Mucosa of descending colon (tissue), 3 donors: Measurements from ENCODE around the gene USP36. TPM values are rescaled to one million over a fixed set of nuclear protein-coding genes. Genes with fewer than 3 reads are reported as not detected.

ENCODE experiments used
- ATAC-seq: fragments of 200-7000 bp; cut with Tn5 transposase; one replicate; pipeline ENCODE4 v1.9.1; 2020; ENCODE audit warnings: mild to moderate bottlenecking, moderate library complexity
- DNase-seq, 3 donors: peaks; one replicate each; pipeline ENCODE4 v3.0.0-alpha.2; 2020
- H3K36me3 ChIP-seq: fragments of 200-600 bp; one replicate; pipeline ENCODE4 v1.8.0; 2021; ENCODE audit warnings: low read depth, mild to moderate bottlenecking
- H3K4me1 ChIP-seq: fragments of 200-600 bp; one replicate; pipeline ENCODE4 v1.8.0; 2021; ENCODE audit warnings: low read depth, mild to moderate bottlenecking
- H3K4me3 ChIP-seq: fragments of 200-600 bp; one replicate; pipeline ENCODE4 v1.8.0; 2021; ENCODE audit warnings: mild to moderate bottlenecking
- H3K9me3 ChIP-seq: fragments of 200-600 bp; one replicate; pipeline ENCODE4 v1.8.0; 2021; ENCODE audit warnings: mild to moderate bottlenecking
- intact Hi-C, 2 donors: fragments of 100-400 bp; cut with DNase I in 1 of 2; cut with micrococcal nuclease in 1 of 2; formaldehyde crosslinking; loops; one replicate each; pipeline versions ENCODE4 v1.11.0 to v1.11.1; 2022; cut with DNase I, micrococcal nuclease
- total RNA-seq, 3 donors: library from RNA; stranded (reverse); fragmentation: NEBNext Ultra II Directional in 2 of 3; extraction: Animal tissue kit (Norgen Biotek cat#: 25700) in 2 of 3; gene quantifications; one replicate each; pipeline versions ENCODE4 v1.2.1 to v1.2.4, GENCODE V29; 2021 to 2023
- TF ChIP-seq, protein P1 (sequence below): fragments of 200-600 bp; IDR thresholded peaks from one replicate; pipeline ENCODE4 v1.8.0; 2022; ENCODE audit warnings: antibody characterized with exemption, mild to moderate bottlenecking
- donor health status: DM: no; HTN: no; CAD: no; lungs with moderate emphysema.
- donor health status: DM: no; HTN: no; CAD: no.
- donor health status: DM: no; HTN: yes; CAD: no.

The USP36 gene
- total RNA-seq, 3 donors from 2014 or later: 36.0 to 67.7 (median 41.4) TPM

DNA sequence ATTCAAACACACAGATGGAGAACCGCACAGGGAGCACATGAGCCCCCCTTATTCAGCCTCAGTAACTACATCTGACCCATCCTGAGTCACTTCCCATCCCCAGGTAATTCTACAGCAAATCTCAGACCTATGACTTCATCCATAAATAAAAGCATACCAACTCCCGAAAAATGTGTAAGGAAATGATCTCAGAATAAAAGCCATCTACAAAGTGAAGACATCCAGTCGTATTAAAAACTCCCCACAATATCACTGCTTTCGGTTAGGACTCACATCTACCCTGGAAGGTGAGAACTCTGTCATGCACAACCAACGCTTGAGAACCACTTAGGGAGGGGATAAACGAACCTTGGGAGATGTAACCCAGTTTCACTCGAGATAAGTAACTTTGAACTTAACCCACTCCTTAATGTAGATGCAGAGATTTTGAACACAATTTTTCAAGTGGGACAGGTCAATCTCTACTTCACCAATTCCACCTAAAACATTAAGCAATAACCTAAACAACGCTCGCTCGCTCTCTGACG lies 1.3 kb downstream of the USP36 start:
- Histone ChIP-seq H3K4me1 (peaks cover 13% of the 10 kb centered on the region), H3K9me3 (no peaks in the 10 kb centered on the region), H3K36me3 (peaks cover 14% of the 10 kb centered on the region), H3K4me3 (peak overlapping the region; percentile 78)
- TF ChIP-seq, protein P1, sequence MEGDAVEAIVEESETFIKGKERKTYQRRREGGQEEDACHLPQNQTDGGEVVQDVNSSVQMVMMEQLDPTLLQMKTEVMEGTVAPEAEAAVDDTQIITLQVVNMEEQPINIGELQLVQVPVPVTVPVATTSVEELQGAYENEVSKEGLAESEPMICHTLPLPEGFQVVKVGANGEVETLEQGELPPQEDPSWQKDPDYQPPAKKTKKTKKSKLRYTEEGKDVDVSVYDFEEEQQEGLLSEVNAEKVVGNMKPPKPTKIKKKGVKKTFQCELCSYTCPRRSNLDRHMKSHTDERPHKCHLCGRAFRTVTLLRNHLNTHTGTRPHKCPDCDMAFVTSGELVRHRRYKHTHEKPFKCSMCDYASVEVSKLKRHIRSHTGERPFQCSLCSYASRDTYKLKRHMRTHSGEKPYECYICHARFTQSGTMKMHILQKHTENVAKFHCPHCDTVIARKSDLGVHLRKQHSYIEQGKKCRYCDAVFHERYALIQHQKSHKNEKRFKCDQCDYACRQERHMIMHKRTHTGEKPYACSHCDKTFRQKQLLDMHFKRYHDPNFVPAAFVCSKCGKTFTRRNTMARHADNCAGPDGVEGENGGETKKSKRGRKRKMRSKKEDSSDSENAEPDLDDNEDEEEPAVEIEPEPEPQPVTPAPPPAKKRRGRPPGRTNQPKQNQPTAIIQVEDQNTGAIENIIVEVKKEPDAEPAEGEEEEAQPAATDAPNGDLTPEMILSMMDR: no peak
- no peak for DNase-seq
- intact Hi-C loops: no loop called here
- ATAC-seq: no peak

DNA sequence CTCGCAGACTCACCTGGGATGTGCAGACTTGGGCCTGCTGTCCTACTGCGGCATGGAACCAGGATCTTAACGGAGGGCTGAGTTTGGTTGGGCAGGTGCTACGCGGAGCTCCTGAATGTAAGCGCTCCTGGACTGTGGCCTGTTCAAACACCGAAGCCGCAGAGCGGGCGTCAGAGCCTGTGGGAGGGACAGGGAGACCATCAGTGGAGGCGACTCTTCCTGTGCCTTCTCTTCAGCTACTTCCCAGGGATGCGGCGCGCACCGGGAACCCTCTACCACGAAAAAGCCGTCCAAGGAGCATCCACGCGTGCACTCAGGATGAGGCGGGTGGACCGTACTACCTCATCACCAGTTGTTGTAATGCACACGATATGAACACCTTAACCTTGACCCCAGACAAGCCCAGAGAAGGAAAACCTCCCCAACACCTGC lies 2.0 kb downstream of the USP36 start:
- intact Hi-C loops: no loop called here
- Histone ChIP-seq H3K9me3 (no peaks in the 10 kb centered on the region), H3K4me1 (peaks cover 13% of the 10 kb centered on the region), H3K36me3 (peaks cover 14% of the 10 kb centered on the region), H3K4me3 (no peak overlapping the region)
- TF ChIP-seq, protein P1: no peak
- DNase-seq (peak in 2 of 3 donors; percentile 52 to 58), ATAC-seq (no peak)

DNA sequence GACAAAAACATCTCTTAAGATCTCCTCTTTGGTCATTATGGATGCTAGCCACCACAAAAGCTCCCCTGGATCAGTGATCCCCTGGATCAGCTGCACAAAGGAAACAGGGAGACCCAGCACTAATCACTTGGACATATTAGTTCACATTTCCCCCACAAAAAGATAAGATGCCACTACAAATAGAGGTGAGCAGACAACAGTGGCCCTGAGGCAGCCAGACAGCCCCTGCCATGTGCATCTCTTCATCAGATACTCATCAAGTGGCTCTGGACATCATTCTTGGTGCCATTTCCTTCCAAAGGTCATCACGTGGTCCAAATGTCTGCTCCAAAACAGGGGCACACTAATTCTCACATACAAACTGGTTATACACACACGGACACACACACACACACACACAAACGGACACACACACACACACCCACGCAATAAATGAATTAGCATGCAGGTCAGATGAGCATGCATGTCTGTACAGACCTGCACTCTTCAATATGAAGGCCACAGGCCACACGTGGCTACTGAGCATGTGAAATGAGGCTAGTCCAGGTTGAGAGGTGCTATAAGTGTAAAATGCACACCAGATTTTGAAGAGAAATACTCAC lies 4.1 kb downstream of the USP36 start:
- DNase-seq (no peak), ATAC-seq (no peak)
- Histone ChIP-seq H3K36me3 (peaks cover 14% of the 10 kb centered on the region), H3K9me3 (no peaks in the 10 kb centered on the region), H3K4me3 (no peak overlapping the region), H3K4me1 (peaks cover 13% of the 10 kb centered on the region)
- TF ChIP-seq, protein P1: no peak
- intact Hi-C loops: no loop called here

DNA sequence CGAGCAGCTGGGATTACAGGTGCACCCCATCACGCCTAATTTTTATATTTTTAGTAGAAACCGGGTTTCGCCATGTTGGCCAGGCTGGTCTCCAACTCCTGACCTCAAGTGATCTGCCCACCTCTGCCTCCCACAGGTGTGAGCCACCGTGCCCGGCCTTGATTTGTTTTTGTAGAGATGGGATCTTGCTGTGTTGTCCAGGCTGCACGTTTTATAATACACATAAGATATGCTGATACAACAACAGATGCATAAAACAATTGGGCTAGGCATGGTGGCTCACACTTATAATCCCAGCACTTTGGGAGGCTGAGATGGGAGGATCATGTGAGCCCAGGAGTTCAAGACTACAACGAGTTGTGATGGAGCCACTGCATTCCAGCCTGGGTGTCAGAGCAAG lies 6.0 kb downstream of the USP36 start:
- ATAC-seq (no peak), DNase-seq (no peak)
- Histone ChIP-seq H3K4me3 (no peak overlapping the region), H3K4me1 (peaks cover 13% of the 10 kb centered on the region), H3K9me3 (no peaks in the 10 kb centered on the region), H3K36me3 (peaks cover 11% of the 10 kb centered on the region)
- intact Hi-C loops: no loop called here
- TF ChIP-seq, protein P1: no peak

DNA sequence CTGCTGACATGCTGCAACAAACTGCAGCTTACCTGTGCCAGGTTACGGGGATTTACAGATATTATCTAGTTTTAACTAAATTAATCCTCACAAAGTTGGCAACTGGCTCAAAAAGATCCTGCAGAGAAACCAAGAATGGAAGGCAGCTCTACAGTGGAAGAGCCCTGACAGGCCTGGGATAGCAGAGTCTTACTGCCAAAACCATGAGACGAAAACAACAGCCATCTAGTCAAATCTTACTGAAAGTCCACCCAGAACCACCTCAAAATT lies 8.1 kb downstream of the USP36 start:
- H3K4me3 ChIP-seq: no peak overlapping the region
- intact Hi-C loops: no loop called here
- ATAC-seq (no peak), DNase-seq (no peak)
- TF ChIP-seq, protein P1: no peak
- peaks cover 11% of the 10 kb centered on the region for H3K36me3 ChIP-seq
- no peaks in the 10 kb centered on the region for H3K9me3 ChIP-seq
- no peaks in the 10 kb centered on the region for H3K4me1 ChIP-seq
